ENCODE data around the gene CALML5.
A peak's percentile ranks its signal among the peaks of the same experiment; 100 is the strongest.

Gene CALML5

GRCh38 chr10:5462841-5463293 is 36.5 kb downstream of the CALML5 start:
- no peak for DNase-seq (ENCODE audit: low spot score)

- DNase-seq (ENCODE audit: low spot score), result no peak
These were observed 37.2 kb downstream of the CALML5 start for GRCh38 chr10:5461914-5462840.

GRCh38 chr10:5461203-5461588 is 38.2 kb downstream of the CALML5 start:
- DNase-seq (ENCODE audit: low spot score), result no peak

- DNase-seq (ENCODE audit: low spot score), result no peak
These were observed 38.7 kb downstream of the CALML5 start for GRCh38 chr10:5460468-5461202.

- no peak for DNase-seq (ENCODE audit: low spot score)
These were observed 40.2 kb downstream of the CALML5 start for GRCh38 chr10:5458949-5459747.

GRCh38 chr10:5458425-5458824 is 40.9 kb downstream of the CALML5 start:
- no peak for DNase-seq (ENCODE audit: low spot score)

- DNase-seq (ENCODE audit: low spot score), result no peak
These were observed 41.6 kb downstream of the CALML5 start for GRCh38 chr10:5457741-5458140.

GRCh38 chr10:5456563-5456962 is 42.8 kb downstream of the CALML5 start:
- DNase-seq (ENCODE audit: low spot score), result no peak

GRCh38 chr10:5453749-5454489 is 45.5 kb downstream of the CALML5 start:
- no peak for DNase-seq (ENCODE audit: low spot score)

- DNase-seq (ENCODE audit: low spot score), result no peak
These were observed 48.6 kb downstream of the CALML5 start for GRCh38 chr10:5450605-5451384.

- DNase-seq (ENCODE audit: low spot score), result peak; percentile 64
These were observed 49.5 kb downstream of the CALML5 start for GRCh38 chr10:5449823-5450222.

GRCh38 chr10:5449227-5449626 is 50.1 kb downstream of the CALML5 start:
- no peak for DNase-seq (ENCODE audit: low spot score)

All from AG08395 (cell line).